ENCODE data around the gene TSPAN31.

TSPAN31 gene

DNA sequence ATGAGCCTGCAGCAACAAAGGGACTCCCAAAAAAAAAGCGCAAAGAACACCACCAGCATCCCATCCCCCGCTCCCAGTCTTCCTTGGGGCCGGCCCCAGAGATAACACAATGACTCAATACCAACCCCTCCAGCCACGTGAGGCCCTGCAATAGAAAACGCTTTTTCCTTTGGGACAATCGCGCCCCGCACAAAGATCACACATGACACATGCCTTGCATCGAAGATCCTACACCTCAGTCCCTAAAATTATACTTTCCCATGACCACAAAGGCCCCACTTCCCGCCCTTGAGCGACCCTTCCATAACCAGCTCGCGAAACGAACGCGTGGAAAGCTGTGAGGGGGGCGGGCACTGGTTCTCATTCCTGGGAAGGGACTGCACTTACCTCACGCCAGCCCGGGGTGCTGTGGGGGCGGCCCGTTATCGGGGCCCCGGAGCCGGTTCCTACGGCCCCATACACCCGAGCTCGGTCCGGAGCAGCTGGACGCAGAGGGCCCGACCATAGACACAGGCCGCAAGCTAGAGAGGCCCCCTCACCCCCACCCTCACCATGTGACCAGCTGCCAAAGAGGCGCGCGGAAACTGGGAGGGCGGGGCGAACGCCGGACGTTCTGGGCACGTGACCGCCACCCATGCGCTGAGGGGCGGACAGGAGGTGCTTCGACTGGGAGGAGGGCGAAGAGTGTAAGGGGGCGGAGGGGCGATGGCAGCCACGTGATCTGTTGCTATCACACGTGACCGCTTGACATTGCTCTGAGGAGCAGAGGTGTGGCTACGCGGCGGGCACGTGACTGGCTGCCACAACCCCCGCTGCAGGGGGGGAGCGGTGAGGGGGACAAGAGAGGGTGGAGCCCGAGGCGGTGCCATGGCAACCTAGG is 7.2 kb downstream of the TSPAN31 start, which contains the start of gene CDK4:
CDK4 (minus strand) TSS at position 523 of the 880 bp plus-strand sequence. CDS start 593 bp downstream, outside the sequence.
- ATAC-seq, result peak; percentile 86
- Mint-ChIP-seq H3K4me1 (peaks cover 52% of the 10 kb centered on the region), H3K9me3 (no peaks in the 10 kb centered on the region), H3K27me3 (no peaks in the 10 kb centered on the region), H3K4me3 (peak within 1 kb of the TSS; percentile 88), H3K27ac (peak within 1 kb of the TSS; percentile 88), H3K36me3 (peaks cover 27% of the 10 kb centered on the region)

DNA sequence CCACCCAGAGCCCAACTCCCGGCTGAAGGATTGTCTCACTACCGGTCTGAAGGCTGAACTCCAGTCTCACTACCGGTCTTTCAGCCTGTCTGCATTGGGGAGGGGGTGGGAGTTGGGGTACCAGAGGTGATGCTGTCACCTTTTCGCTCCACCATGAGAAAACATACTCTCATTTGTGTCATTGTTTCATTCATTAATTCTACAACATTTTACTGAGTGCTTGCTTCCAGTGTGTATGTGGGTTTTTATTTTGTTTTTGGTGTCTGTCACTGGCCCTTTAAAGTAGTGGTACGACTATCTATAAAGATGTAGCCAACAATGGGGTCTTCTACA is 7.8 kb downstream of the TSPAN31 start:
- Mint-ChIP-seq H3K4me3 (peak overlapping the region; percentile 88), H3K36me3 (peaks cover 21% of the 10 kb centered on the region), H3K4me1 (peaks cover 55% of the 10 kb centered on the region), H3K27ac (peak overlapping the region; percentile 88), H3K9me3 (no peaks in the 10 kb centered on the region), H3K27me3 (no peaks in the 10 kb centered on the region)
- no peak for ATAC-seq

DNA sequence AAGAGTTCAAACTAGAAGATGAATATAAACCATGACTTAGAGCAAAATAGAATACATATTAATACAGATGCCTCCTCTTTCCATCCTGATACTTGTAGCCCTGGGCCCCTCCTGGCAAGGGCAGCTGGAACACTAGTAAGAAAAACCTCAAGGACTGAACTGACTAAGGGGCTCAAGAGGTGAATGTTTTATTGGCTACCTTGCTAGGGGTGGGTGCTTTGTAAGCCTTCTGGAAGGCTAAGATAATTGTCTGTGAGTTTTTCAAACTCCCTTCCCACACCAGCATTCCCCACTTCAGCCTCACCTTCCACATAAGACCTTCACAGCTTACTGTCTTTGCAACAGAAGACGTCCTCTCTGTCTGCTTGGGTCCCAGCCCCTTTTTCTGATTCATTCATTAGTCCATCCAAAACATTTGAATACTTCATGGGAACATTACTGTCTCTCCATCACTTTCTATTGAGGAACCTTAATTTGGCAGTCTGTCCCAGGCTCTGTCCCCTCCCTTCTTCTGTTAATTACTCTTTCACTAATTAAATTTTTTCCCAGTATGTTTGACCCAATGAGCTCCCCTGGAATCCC is 9.0 kb downstream of the TSPAN31 start:
- Mint-ChIP-seq H3K4me1 (peaks cover 61% of the 10 kb centered on the region), H3K36me3 (peaks cover 20% of the 10 kb centered on the region), H3K27me3 (no peaks in the 10 kb centered on the region), H3K9me3 (no peaks in the 10 kb centered on the region), H3K27ac (peak overlapping the region; percentile 88), H3K4me3 (peak overlapping the region; percentile 76)
- no peak for ATAC-seq

DNA sequence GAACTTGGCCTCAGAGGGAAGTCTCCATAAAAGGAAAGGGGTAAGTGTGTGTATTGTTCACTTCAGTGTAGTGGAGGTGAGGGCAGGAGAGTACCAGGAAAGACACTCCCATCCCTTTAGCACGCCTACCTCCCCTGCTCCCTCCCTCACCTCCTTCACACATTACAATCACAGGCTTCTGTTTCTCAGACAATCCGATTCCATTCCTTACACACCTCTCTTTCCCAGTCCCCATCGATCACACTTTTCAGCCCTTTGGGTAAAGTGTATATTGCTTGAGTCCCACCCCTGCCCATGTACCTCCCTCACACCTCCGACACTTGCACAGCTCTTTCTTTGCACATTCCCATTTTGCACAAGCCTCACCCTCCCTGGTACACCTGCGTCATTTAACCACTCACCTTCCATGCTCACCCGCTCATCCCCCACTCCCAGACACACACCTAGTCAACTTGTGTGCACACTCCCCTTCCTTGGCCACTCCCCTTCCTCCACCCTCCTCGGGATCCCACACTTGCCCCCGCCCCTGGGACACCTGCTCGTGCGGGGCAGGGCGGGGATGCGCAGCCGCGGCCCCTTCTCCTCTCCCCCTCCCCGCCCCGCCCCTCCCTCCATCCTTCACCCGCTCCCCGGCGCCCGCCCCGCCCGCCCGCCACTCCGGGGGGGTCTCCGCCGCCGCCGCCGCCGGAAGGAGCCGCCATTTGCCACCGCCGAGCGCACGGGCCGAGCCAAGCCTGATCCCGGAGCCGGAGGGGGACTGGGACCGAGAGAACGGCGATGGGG is 9.8 kb downstream of the TSPAN31 start, which contains the start of gene MARCHF9:
MARCHF9 (plus strand) TSS at position 693 of the 783 bp plus-strand sequence. CDS start 426 bp downstream, outside the sequence.
- H3K4me3 Mint-ChIP-seq, result peak within 1 kb of the TSS; percentile 87
- H3K36me3 Mint-ChIP-seq, result peaks cover 21% of the 10 kb centered on the region
- no peaks in the 10 kb centered on the region for H3K27me3 Mint-ChIP-seq
- peak; percentile 70 for ATAC-seq
- peak within 1 kb of the TSS; percentile 88 for H3K27ac Mint-ChIP-seq
- no peaks in the 10 kb centered on the region for H3K9me3 Mint-ChIP-seq
- H3K4me1 Mint-ChIP-seq, result peaks cover 63% of the 10 kb centered on the region

DNA sequence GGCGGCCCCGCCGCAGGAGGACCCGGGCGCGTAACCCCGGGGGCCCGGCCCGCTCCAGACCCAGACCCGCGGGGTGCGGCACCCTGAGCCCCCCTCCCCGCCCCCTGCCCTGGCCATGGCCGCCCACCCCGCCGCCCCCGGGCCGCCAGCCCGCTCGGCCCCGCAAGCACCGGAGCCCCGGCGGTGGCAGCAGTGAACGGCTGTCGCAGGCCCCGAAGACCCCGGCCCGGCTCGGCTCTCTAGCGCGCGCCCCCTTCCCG is 10.3 kb downstream of the TSPAN31 start:
- no peak overlapping the region for H3K4me3 Mint-ChIP-seq
- no peaks in the 10 kb centered on the region for H3K9me3 Mint-ChIP-seq
- H3K27me3 Mint-ChIP-seq, result no peaks in the 10 kb centered on the region
- peaks cover 24% of the 10 kb centered on the region for H3K36me3 Mint-ChIP-seq
- no peak overlapping the region for H3K27ac Mint-ChIP-seq
- ATAC-seq, result peak; percentile 1
- H3K4me1 Mint-ChIP-seq, result peaks cover 67% of the 10 kb centered on the region

DNA sequence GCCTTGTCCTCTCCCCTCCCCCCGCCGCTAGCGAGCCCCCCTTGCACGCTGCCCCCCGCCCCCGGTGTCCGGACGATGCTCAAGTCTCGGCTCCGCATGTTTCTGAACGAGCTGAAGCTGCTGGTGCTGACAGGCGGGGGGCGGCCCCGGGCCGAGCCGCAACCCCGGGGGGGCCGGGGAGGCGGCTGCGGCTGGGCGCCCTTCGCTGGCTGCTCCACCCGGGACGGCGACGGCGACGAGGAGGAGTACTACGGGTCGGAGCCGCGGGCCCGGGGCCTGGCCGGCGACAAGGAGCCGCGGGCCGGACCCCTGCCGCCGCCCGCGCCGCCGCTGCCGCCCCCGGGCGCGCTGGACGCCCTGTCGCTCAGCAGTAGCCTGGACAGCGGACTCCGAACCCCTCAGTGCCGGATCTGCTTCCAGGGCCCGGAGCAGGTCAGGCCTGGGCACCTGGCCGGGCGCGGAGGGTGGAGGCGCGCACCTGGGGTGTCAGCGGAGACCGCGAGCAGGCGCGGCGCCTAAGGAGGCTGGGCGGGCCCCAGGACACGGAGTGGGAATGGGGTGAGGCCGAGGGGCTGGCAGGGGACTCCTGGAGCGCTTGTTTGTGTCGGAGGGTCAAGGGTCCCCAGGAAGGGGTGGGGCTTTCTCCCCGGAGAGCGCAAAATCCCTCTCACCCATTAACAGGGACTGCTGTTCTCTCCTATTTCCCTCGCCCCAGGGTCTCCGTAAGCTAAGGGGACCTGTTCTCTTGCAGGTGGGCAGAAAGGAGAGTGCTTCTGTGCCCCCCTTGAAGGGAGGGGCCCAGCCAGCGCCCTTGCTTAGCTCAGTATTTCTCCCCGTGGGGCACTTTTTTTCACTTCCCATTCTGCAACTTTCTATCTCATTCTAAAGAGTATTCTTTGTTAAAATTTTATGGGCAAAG is 10.9 kb downstream of the TSPAN31 start:
- Mint-ChIP-seq H3K27ac (peak overlapping the region; percentile 76), H3K4me3 (peak overlapping the region; percentile 87), H3K9me3 (no peaks in the 10 kb centered on the region), H3K4me1 (peaks cover 68% of the 10 kb centered on the region), H3K27me3 (no peaks in the 10 kb centered on the region), H3K36me3 (peaks cover 24% of the 10 kb centered on the region)
- peak; percentile 5 for ATAC-seq

DNA sequence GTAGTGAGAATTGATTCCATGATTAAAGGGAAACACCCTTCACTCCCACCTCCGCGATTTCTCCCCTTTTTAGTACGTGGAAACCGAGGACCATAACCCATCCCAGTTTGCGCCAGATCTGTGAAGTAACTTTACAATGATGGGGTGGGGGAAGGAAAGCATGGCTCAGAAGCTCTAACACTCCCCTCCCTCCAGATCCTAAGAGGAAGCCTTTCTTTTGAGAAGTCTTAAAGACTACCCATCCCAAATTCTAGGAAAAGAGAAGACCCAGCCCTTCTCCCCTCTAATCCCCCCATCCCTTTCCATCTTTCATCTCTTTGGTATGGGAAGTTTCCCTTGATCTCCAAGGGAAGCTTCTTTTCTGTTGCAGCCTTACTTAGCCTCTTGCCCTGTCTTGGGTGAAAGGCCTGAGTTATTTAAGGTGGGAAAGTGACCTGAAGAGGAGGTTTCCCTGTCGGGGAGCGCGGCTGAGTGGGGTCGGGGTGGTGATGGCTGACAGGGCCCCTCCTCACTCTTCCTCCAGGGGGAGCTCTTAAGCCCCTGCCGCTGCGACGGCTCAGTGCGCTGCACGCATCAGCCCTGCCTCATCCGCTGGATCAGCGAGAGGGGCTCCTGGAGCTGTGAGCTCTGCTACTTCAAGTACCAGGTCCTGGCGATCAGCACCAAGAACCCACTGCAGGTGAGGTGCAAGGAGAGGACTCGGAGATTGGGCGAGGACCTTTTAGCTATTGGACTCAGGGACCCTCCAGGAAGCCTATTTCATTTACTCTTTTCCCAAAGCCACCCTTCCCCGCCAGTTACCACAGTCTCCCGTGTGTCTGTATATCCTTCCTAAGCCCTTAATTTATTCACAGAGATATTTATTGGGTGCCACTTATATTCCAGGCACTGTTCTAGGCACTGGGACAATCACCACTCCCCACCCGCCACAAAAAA is 11.8 kb downstream of the TSPAN31 start:
- Mint-ChIP-seq H3K4me1 (peaks cover 67% of the 10 kb centered on the region), H3K4me3 (peak overlapping the region; percentile 87), H3K36me3 (peaks cover 22% of the 10 kb centered on the region), H3K27me3 (no peaks in the 10 kb centered on the region), H3K27ac (peak overlapping the region; percentile 76), H3K9me3 (no peaks in the 10 kb centered on the region)
- peak; percentile 18 for ATAC-seq

DNA sequence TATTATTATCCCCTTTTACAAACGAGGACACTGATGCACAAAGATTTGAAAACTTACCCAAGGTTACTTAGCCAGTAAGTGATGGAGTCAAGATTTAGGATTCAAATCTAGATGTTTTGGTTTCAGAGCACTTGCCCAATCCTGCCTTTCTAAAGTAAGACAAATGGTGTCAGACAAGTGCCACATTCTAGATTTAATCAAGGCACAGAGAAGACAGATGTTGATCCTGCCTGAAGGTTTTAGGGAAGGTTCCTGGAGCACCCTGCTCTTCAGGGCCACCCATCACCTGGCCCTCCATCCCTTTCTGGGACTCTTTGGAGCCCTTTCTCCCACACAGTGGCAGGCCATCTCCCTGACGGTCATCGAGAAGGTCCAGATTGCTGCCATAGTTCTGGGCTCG is 12.9 kb downstream of the TSPAN31 start:
- H3K4me1 Mint-ChIP-seq, result peaks cover 61% of the 10 kb centered on the region
- H3K27me3 Mint-ChIP-seq, result no peaks in the 10 kb centered on the region
- H3K4me3 Mint-ChIP-seq, result no peak overlapping the region
- H3K36me3 Mint-ChIP-seq, result peaks cover 21% of the 10 kb centered on the region
- no peak for ATAC-seq
- no peaks in the 10 kb centered on the region for H3K9me3 Mint-ChIP-seq
- no peak overlapping the region for H3K27ac Mint-ChIP-seq

DNA sequence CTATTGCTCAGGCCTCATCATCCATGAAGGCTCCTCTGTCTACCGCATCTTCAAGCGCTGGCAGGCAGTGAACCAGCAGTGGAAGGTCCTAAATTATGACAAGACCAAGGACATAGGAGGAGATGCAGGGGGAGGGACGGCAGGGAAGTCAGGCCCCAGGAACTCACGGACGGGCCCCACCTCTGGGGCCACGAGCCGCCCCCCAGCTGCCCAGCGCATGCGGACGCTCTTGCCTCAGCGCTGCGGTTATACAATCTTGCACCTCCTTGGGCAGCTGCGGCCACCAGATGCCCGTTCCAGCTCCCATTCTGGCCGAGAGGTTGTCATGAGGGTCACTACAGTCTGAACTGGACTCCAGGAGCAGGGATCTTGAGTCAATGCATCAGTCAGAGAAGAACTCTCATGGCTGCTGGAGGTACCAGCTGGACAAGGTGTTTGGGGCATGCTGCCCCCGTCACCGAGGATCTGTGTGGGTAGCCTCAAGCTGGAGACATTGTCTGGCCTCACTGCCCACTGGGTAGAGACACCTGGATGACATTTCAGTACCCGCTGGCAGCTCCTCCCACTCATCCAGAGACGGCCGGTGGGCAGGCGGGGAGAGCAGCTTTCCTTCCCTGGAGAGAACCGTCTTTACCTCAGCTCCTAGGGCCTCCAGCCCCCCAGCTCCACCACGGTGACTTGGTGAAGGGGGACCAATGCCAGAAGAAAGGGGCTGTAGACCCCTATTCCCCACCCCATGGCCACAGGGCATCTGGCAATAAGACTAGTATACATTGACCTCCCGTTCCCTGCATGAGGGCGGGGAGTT is 13.9 kb downstream of the TSPAN31 start:
- Mint-ChIP-seq H3K4me1 (peaks cover 51% of the 10 kb centered on the region), H3K36me3 (peaks cover 21% of the 10 kb centered on the region), H3K27me3 (no peaks in the 10 kb centered on the region), H3K4me3 (no peak overlapping the region), H3K27ac (no peak overlapping the region), H3K9me3 (no peaks in the 10 kb centered on the region)
- ATAC-seq, result no peak

DNA sequence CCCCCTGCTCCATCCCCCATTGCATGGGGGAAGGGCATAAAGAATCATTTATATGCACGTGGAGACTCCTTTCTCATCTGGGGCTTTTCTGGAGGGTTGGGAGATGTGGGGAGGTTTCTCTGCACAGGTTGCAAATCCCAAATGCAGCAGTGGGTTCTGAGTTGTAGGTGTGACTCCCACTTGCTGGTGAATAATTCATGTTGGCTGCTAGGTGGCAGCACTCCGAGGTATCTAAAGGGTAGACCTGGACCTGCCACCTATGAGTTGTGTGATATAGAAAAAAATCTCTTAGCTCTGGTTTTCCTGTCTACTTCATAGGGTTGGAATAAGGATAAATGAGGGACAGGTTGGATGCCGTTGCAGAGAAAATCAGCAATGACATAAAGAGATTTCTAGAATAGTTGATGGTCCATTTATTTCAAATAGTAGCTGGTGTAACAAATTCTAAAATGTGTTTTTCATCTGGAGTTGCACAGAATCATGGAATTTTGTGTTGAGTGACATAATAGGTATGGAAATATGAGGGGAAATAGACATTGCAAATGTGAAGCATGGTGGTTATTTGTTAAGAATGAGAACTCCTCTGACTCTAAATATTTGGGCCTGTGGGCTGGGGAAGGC is 14.6 kb downstream of the TSPAN31 start:
- no peak overlapping the region for H3K4me3 Mint-ChIP-seq
- H3K27ac Mint-ChIP-seq, result no peak overlapping the region
- H3K36me3 Mint-ChIP-seq, result peaks cover 21% of the 10 kb centered on the region
- no peaks in the 10 kb centered on the region for H3K27me3 Mint-ChIP-seq
- H3K9me3 Mint-ChIP-seq, result no peaks in the 10 kb centered on the region
- ATAC-seq, result no peak
- H3K4me1 Mint-ChIP-seq, result peaks cover 49% of the 10 kb centered on the region

DNA sequence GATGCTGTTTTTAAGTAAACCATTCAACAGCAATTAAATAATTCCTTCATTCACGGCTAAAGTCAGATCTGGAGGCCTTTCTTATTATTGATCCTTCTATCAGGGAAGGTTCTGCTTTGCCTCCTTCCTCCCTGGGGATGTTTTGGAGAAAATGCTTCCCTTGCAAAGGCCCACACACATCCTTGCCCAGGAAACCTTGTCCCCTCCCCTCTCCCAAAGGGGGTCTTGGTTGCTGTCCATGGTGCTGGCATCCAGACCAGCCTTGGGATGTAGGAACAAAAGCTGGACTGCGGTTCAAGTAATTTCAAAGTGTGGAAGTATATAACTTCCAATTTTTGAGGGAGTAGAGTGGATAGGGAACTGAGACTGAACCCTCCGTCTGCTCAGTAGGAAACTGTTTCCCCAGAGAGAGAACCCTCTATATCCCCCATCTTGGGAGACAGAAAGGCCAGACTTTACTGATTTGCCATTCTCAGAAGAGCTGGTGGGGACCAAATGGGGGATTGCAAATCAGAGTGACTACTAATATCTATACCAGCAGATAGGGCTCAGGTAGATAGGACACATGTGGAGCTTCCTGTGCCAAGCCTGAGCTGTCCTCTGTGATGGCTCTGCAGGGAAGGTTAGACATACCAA is 15.6 kb downstream of the TSPAN31 start:
- H3K4me1 Mint-ChIP-seq, result peaks cover 54% of the 10 kb centered on the region
- no peaks in the 10 kb centered on the region for H3K9me3 Mint-ChIP-seq
- no peak overlapping the region for H3K4me3 Mint-ChIP-seq
- H3K36me3 Mint-ChIP-seq, result peaks cover 21% of the 10 kb centered on the region
- no peak for ATAC-seq
- no peak overlapping the region for H3K27ac Mint-ChIP-seq
- H3K27me3 Mint-ChIP-seq, result peaks cover 7% of the 10 kb centered on the region

DNA sequence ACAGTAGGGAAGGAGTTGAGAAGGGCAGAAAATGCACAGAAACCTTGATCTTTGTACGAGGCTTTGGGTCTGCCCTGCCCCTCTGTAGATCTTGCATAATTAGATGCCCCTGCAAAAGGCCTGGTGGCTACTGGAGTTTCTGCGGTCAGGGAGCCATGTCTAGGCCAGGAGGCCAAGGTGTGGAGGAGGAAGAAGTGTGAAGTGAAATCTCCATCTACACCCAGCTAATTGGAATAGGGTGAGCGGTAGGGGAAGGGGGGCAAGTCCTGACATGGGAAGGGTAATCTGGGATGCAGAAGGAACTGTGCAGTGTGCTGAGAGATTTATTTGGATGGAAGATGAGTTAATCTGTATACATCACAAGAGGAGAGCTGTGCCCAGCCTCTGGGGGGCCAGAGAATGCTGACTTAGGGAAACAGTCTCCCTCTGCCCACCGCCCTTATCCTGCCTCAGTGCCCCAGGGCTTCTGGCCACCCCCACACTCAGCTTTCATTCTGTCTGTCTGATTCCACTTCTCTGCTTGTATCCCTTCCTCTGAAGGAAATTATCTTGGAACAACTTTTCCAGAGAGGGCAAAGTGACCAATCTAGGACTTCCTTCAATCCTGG is 16.7 kb downstream of the TSPAN31 start:
- ATAC-seq, result no peak
- Mint-ChIP-seq H3K4me1 (peaks cover 59% of the 10 kb centered on the region), H3K36me3 (peaks cover 21% of the 10 kb centered on the region), H3K27me3 (peaks cover 14% of the 10 kb centered on the region), H3K4me3 (no peak overlapping the region), H3K27ac (no peak overlapping the region), H3K9me3 (no peaks in the 10 kb centered on the region)

All from stimulated activated memory B cell treated with anti-CD40 and anti-IgM and Interleukin-4, amounts not matched to agents 10 μg/mL and 1 μg/mL and 100 μg/mL, for 72 hours (primary cell).